Measurements from ENCODE around the gene MAB21L4.
A peak's percentile ranks its signal among the peaks of the same experiment; 100 is the strongest.

The MAB21L4 gene

GRCh38 chr2:240922982-240923537, 27.1 kb upstream of the MAB21L4 start:
- DNase-seq, result no peak

- DNase-seq, result no peak
Measured at GRCh38 chr2:240922245-240922981, 26.5 kb upstream of the MAB21L4 start.

GRCh38 chr2:240921995-240922244, 26.0 kb upstream of the MAB21L4 start:
- no peak for DNase-seq

- DNase-seq, result no peak
Measured at GRCh38 chr2:240921311-240921994, 25.5 kb upstream of the MAB21L4 start.

- no peak for DNase-seq
Measured at GRCh38 chr2:240920783-240921231, 24.9 kb upstream of the MAB21L4 start.

- no peak for DNase-seq
Measured at GRCh38 chr2:240919786-240920782, 24.1 kb upstream of the MAB21L4 start.

- DNase-seq, result no peak
Measured at GRCh38 chr2:240919161-240919781, 23.3 kb upstream of the MAB21L4 start.

GRCh38 chr2:240918258-240919091, 22.5 kb upstream of the MAB21L4 start:
- no peak for DNase-seq

GRCh38 chr2:240917684-240918257, 21.8 kb upstream of the MAB21L4 start:
- no peak for DNase-seq

GRCh38 chr2:240917009-240917683, 21.2 kb upstream of the MAB21L4 start:
- DNase-seq, result no peak

- no peak for DNase-seq
Measured at GRCh38 chr2:240916571-240917008, 20.6 kb upstream of the MAB21L4 start.

- no peak for DNase-seq
Measured at GRCh38 chr2:240915526-240916341, 19.8 kb upstream of the MAB21L4 start.

GRCh38 chr2:240914645-240915525, 18.9 kb upstream of the MAB21L4 start:
- DNase-seq, result no peak

GRCh38 chr2:240913810-240914644, 18.1 kb upstream of the MAB21L4 start:
- DNase-seq, result peak; percentile 54

- DNase-seq, result no peak
Measured at GRCh38 chr2:240912878-240913809, 17.2 kb upstream of the MAB21L4 start.

GRCh38 chr2:240911641-240912265, 15.8 kb upstream of the MAB21L4 start:
- DNase-seq, result no peak
